Adrenal gland (tissue), 5 donors: ENCODE results near the gene ATG14.

Experiments used
- CTCF ChIP-seq, 6 experiments: fragments of 450-650 bp in 4 of 6; fragments of 200-600 bp in 2 of 6; sonication (generic) in 1 of 6; IDR thresholded peaks; 1 replicate in 5 of 6; 2 replicates in 1 of 6; pipeline versions ENCODE4 v1.5.1 to v1.8.0; 2016 to 2021; ENCODE audit warnings: antibody characterized with exemption in 6 of 6, mild to moderate bottlenecking in 2 of 6, moderate library complexity in 1 of 6
- POLR2A ChIP-seq, 2 donors: fragments of 450-650 bp; IDR thresholded peaks; one replicate each; pipeline ENCODE4 v1.6.1; 2017; ENCODE audit warnings: antibody characterized with exemption in 2 of 2, mild to moderate bottlenecking in 2 of 2, moderate library complexity in 1 of 2
- donor health status: DM: no; HTN: no; CAD: no.

DNA sequence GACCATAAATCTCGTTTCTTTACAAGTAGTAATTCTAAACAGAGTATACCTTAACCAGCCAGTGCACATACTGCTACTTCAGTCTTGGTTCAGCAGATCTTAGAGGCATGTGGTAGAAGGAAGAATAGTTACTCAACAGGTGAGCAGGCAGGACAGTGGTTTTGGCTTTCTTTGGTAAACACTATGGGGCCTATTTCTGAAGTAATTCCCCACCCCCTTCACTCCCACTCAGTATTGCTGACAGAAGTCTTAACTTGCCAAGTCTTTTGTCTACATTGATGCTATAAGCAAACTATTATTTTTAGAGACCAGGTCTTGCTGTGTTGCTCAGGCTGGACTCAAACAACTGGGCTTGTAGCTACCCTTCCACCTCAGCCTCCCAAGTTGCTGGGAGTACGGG, 71.9 kb downstream of the ATG14 start:
- no peak for TF ChIP-seq CTCF (IDR thresholded peaks at IDR 0.05)
- TF ChIP-seq POLR2A (IDR thresholded peaks at IDR 0.05), result no peak
